ENCODE data around the gene NKAIN4. TPM values are rescaled to one million over a fixed set of nuclear protein-coding genes. Genes with fewer than 3 reads are reported as not detected.

The NKAIN4 gene
- total RNA-seq, 1 donor from 2014 or later = 44.0 TPM

DNA sequence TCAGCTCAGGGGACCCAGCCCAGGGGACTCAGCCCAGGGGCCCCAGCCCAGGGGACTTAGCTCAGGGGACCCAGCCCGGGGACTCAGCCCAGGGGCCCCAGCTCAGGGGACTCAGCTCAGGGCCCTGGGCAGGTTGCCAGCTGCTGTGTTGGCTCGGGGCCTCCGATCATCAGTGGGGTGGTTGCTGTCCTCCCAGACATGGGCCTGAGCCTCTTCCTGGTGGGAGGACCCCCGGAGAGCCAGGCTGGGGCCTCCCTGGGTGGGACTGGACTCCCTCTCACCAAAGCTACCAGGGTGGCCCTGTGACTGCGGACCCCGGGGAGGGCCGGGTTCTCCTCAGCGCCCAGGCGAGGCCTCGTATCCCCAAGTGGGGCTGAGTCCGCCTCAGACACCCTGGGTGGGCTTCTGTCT lies 43.1 kb upstream of the NKAIN4 start:
- peaks cover 2% of the 10 kb centered on the region for H3K36me3 Mint-ChIP-seq (ENCODE audit: low read depth)
- H3K27ac Mint-ChIP-seq (ENCODE audit: unreplicated experiment) = no peak overlapping the region
- no peak overlapping the region for H3K4me3 Mint-ChIP-seq
- peaks cover 26% of the 10 kb centered on the region for H3K4me1 Mint-ChIP-seq
- no peaks in the 10 kb centered on the region for H3K9me3 Mint-ChIP-seq
- TF ChIP-seq, protein P1, sequence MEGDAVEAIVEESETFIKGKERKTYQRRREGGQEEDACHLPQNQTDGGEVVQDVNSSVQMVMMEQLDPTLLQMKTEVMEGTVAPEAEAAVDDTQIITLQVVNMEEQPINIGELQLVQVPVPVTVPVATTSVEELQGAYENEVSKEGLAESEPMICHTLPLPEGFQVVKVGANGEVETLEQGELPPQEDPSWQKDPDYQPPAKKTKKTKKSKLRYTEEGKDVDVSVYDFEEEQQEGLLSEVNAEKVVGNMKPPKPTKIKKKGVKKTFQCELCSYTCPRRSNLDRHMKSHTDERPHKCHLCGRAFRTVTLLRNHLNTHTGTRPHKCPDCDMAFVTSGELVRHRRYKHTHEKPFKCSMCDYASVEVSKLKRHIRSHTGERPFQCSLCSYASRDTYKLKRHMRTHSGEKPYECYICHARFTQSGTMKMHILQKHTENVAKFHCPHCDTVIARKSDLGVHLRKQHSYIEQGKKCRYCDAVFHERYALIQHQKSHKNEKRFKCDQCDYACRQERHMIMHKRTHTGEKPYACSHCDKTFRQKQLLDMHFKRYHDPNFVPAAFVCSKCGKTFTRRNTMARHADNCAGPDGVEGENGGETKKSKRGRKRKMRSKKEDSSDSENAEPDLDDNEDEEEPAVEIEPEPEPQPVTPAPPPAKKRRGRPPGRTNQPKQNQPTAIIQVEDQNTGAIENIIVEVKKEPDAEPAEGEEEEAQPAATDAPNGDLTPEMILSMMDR (conservative IDR thresholded peaks at IDR 0.05) = no peak
- no peak for DNase-seq (ENCODE audit: low read depth, low spot score)
- peaks cover 8% of the 10 kb centered on the region for H3K27me3 Mint-ChIP-seq (ENCODE audit: low read depth)

DNA sequence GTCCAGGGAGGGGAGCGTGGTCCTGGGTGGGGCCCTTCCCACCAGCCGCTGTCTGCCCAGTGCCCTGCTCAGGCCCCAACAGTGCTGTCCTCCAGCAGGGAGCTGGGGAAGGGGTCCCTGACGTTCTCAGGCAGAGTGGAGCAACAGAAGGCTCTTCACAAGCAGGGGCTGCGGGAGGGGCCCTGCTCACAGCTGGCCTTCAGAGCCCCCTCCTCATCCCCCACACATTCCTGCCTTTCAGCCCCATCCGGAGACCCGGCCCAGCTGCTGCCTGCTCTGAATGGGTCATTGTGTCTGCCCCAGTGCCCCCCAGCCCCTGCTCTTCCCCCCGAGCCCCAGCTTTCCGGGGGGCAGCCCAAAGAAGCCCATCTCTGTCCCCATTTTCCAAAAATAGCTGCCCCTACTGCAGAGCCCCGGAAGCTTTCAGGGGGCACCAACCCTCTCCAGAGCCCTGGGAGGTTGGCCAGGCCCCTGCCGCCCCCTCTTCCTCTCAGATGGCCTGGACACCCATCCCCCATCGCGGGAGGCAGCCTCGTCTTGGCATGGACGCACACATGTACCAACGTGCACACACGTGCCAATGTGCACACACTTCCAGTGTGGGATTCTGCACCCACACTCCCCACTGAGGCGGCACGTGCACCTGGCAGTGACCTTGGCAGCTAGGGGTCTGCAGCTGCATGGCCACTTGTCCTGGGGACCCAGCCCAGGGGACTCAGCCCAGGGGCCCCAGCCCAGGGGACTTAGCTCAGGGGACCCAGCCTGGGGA lies 42.5 kb upstream of the NKAIN4 start:
- peaks cover 8% of the 10 kb centered on the region for H3K27me3 Mint-ChIP-seq (ENCODE audit: low read depth)
- peak; percentile 44 for DNase-seq (ENCODE audit: low read depth, low spot score)
- H3K36me3 Mint-ChIP-seq (ENCODE audit: low read depth) = peaks cover 2% of the 10 kb centered on the region
- H3K9me3 Mint-ChIP-seq = no peaks in the 10 kb centered on the region
- TF ChIP-seq, protein P1 (conservative IDR thresholded peaks at IDR 0.05) = no peak
- no peak overlapping the region for H3K27ac Mint-ChIP-seq (ENCODE audit: unreplicated experiment)
- peaks cover 30% of the 10 kb centered on the region for H3K4me1 Mint-ChIP-seq
- peak overlapping the region; percentile 38 for H3K4me3 Mint-ChIP-seq

DNA sequence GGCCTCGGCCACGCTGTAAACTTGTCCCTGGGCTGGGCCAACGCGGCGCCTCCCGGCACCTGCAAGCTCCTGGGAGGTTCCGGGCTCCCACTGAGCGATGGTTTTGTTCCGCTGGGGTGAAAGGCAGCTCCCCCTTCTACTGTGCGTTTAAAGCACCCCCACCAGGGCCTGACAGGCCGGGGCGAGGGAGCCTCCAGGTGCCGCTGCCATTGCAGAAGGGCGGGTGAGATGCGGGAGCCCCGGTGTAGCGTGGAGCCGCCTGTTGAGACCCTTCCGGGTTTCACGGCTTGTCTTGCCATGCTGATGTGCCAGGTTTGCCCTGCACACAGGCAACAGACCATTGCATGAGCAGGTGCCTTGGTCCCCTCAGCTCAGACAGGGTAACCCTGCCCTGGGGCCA lies 41.6 kb upstream of the NKAIN4 start:
- peaks cover 7% of the 10 kb centered on the region for H3K27me3 Mint-ChIP-seq (ENCODE audit: low read depth)
- no peak overlapping the region for H3K27ac Mint-ChIP-seq (ENCODE audit: unreplicated experiment)
- TF ChIP-seq, protein P1 (conservative IDR thresholded peaks at IDR 0.05) = no peak
- DNase-seq (ENCODE audit: low read depth, low spot score) = no peak
- H3K36me3 Mint-ChIP-seq (ENCODE audit: low read depth) = peaks cover 2% of the 10 kb centered on the region
- H3K4me3 Mint-ChIP-seq = peak overlapping the region; percentile 84
- no peaks in the 10 kb centered on the region for H3K9me3 Mint-ChIP-seq
- H3K4me1 Mint-ChIP-seq = peaks cover 30% of the 10 kb centered on the region

DNA sequence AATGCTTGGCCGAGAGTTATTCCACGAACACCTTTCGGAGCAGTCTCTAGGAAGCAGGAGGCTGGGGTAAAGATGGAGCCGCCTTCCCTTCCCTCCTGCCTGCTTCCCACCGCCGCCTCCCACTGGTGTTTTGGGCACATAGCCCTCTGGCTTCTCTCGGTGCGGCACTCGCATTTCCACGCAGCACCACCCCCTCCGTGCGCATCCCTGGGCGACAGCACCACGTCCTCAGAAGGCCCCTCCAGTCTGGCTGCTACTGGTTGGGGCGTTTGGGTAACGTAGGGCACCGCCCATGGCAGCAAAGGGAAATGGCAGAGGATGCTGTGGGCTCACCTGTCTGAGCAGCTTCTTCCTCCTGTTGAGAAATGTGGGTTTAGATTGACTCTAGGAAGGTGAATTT lies 41.2 kb upstream of the NKAIN4 start:
- H3K4me3 Mint-ChIP-seq = peak overlapping the region; percentile 84
- H3K4me1 Mint-ChIP-seq = peaks cover 30% of the 10 kb centered on the region
- no peaks in the 10 kb centered on the region for H3K9me3 Mint-ChIP-seq
- H3K36me3 Mint-ChIP-seq (ENCODE audit: low read depth) = peaks cover 2% of the 10 kb centered on the region
- DNase-seq (ENCODE audit: low read depth, low spot score) = no peak
- peak overlapping the region; percentile 92 for H3K27ac Mint-ChIP-seq (ENCODE audit: unreplicated experiment)
- peaks cover 4% of the 10 kb centered on the region for H3K27me3 Mint-ChIP-seq (ENCODE audit: low read depth)
- TF ChIP-seq, protein P1 (conservative IDR thresholded peaks at IDR 0.05) = no peak

DNA sequence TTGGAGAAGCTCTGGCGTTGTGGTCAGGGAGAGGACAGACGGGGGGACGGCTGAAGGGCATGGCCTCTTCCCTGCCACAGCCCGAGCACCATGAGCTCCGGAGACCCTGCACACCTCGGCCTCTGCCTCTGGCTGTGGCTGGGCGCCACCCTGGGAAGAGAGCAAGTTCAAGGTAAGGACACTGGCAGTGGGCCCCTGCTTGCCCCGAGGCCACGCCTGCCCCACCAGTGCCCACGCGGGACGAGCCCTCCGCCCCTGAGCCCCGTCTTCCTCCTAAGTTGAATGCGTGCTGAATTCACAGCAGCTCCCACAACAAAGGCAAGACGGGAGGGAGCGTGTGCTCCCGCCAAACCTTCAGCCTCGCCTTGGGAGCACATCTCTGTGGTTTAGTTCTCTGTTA lies 40.8 kb upstream of the NKAIN4 start:
- DNase-seq (ENCODE audit: low read depth, low spot score) = no peak
- Mint-ChIP-seq H3K4me1 (peaks cover 30% of the 10 kb centered on the region), H3K9me3 (no peaks in the 10 kb centered on the region), H3K27me3 (ENCODE audit: low read depth) (peaks cover 4% of the 10 kb centered on the region), H3K27ac (ENCODE audit: unreplicated experiment) (peak overlapping the region; percentile 92), H3K4me3 (peak overlapping the region; percentile 84), H3K36me3 (ENCODE audit: low read depth) (peaks cover 2% of the 10 kb centered on the region)
- TF ChIP-seq, protein P1 (conservative IDR thresholded peaks at IDR 0.05) = no peak

All from neural crest cell (in vitro differentiated cells).